ENCODE data around the gene RARRES2. TPM values are rescaled to one million over a fixed set of nuclear protein-coding genes. Genes with fewer than 3 reads are reported as not detected.

Gene RARRES2
- total RNA-seq, 1 donor from 2014 or later: 0.86 TPM

GRCh38 chr7:150325901-150326300 is 15.5 kb downstream of the RARRES2 start:
- H3K4me1 Mint-ChIP-seq (ENCODE audit: low read depth, unreplicated experiment): peaks cover 3% of the 10 kb centered on the region

DNA sequence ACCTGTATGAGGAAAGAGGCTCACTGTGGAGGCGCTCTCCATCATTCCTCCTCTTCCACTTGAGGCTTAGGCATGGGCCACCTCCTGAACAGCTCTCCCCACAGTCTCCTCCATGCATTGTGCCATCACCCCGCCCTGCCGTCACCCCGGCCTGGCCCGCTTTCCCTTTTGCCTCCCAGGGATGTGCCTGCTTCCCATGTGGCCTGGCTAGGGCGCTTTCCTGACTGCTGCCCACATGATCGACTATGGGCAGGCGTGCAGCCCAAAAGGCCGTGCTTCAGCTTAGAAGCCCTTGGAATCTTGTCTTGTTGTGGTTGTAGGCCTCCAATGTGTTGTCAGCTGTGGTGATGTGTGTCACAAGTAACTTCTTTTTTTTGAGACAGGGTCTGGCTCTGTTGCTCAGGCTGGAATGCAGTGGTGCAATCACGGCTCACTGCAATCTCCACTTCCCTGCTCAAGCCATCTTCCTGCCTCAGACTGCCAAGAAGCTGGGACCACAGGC is 16.3 kb downstream of the RARRES2 start:
- Mint-ChIP-seq H3K9me3 (ENCODE audit: unreplicated experiment) (no peaks in the 10 kb centered on the region), H3K27ac (ENCODE audit: unreplicated experiment) (no peak overlapping the region), H3K36me3 (ENCODE audit: unreplicated experiment) (no peaks in the 10 kb centered on the region), H3K27me3 (ENCODE audit: unreplicated experiment) (peaks cover 7% of the 10 kb centered on the region), H3K4me1 (ENCODE audit: low read depth, unreplicated experiment) (peaks cover 3% of the 10 kb centered on the region), H3K4me3 (ENCODE audit: unreplicated experiment) (peak overlapping the region; percentile 89)
- no peak for DNase-seq
- no peak for TF ChIP-seq CTCF (IDR thresholded peaks at IDR 0.05; ENCODE audit: partially characterized antibody, unreplicated experiment)

More at GRCh38 chr7:150325901-150326300, 15.5 kb downstream of the RARRES2 start:
- no peaks in the 10 kb centered on the region for H3K9me3 Mint-ChIP-seq (ENCODE audit: unreplicated experiment)
- no peak for TF ChIP-seq CTCF (IDR thresholded peaks at IDR 0.05; ENCODE audit: partially characterized antibody, unreplicated experiment)
- no peak overlapping the region for H3K27ac Mint-ChIP-seq (ENCODE audit: unreplicated experiment)
- H3K36me3 Mint-ChIP-seq (ENCODE audit: unreplicated experiment): no peaks in the 10 kb centered on the region
- peaks cover 7% of the 10 kb centered on the region for H3K27me3 Mint-ChIP-seq (ENCODE audit: unreplicated experiment)
- DNase-seq: no peak
- no peak overlapping the region for H3K4me3 Mint-ChIP-seq (ENCODE audit: unreplicated experiment)

DNA sequence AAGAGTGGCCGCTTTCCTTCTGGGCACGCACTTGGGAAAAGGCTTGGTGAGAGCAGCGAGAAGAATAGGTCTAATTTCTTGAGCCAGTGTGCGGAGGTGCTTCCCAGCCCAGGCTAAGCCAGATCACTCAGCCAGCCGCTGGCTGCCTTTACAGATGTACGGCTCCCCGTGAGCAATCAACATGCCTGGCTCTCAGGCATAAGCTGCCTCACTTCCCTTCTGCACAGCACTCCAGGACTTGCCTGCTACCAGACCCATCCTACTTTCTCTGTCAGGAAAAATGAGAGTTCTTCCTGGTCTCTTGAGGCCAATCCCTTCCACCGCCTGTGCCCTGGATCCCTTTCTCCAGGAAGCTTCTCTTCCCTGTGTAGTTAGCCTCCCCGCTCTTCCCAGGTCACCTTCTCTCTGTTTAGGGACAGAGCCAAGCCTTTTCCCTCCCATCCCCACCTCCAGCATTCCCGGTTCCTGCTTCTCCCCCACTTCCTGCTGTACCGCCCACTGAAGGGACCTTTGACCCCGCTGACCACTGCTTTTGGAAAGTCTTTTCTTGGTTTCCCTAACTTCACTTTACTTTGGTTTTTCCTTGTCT is 17.0 kb downstream of the RARRES2 start:
- DNase-seq: no peak
- Mint-ChIP-seq H3K27me3 (ENCODE audit: unreplicated experiment) (peaks cover 7% of the 10 kb centered on the region), H3K4me1 (ENCODE audit: low read depth, unreplicated experiment) (peaks cover 3% of the 10 kb centered on the region), H3K9me3 (ENCODE audit: unreplicated experiment) (no peaks in the 10 kb centered on the region), H3K27ac (ENCODE audit: unreplicated experiment) (no peak overlapping the region), H3K4me3 (ENCODE audit: unreplicated experiment) (peak overlapping the region; percentile 89), H3K36me3 (ENCODE audit: unreplicated experiment) (no peaks in the 10 kb centered on the region)
- TF ChIP-seq CTCF (IDR thresholded peaks at IDR 0.05; ENCODE audit: partially characterized antibody, unreplicated experiment): no peak

DNA sequence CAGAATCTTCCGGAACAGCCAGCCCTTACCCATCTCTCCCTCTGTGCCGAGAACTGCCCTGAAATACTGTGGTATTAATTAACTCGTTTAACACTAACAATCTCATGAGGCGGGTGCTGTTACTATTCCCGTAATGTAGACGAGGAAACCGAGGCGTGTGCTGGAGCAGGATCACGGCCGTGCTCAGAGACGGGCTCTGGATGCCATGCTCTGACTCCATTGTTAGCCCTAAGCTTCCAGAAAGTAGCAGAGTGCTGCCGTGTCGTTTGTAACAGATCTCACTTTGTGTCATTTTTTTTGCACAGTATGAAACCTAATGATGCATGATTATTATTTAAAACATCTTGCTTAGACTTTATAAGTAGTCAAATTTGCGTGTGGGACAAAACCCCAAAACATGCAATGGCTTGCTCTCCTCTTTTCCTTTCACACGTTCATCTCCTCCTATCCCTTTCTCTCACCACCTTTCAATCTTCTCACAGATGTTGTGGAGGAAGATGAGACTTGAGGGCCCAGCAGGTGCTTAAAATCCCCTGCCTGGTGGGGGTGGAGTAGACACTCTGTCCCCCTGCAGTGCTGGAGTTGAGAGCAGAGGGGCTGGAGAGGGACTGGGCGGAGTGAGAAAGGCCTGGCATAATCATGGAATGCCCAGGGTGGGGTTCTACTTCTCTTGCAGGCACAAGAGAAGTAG is 17.6 kb downstream of the RARRES2 start:
- H3K9me3 Mint-ChIP-seq (ENCODE audit: unreplicated experiment): no peaks in the 10 kb centered on the region
- H3K4me1 Mint-ChIP-seq (ENCODE audit: low read depth, unreplicated experiment): peaks cover 3% of the 10 kb centered on the region
- DNase-seq: no peak
- TF ChIP-seq CTCF (IDR thresholded peaks at IDR 0.05; ENCODE audit: partially characterized antibody, unreplicated experiment): no peak
- peak overlapping the region; percentile 89 for H3K4me3 Mint-ChIP-seq (ENCODE audit: unreplicated experiment)
- H3K36me3 Mint-ChIP-seq (ENCODE audit: unreplicated experiment): no peaks in the 10 kb centered on the region
- H3K27ac Mint-ChIP-seq (ENCODE audit: unreplicated experiment): peak overlapping the region; percentile 23
- H3K27me3 Mint-ChIP-seq (ENCODE audit: unreplicated experiment): peaks cover 7% of the 10 kb centered on the region

Data from glutamatergic neuron (in vitro differentiated cells).